Adipocyte (in vitro differentiated cells): ENCODE data around the gene SNAP25.

Experiments
- DNase-seq: peaks from one replicate; pipeline ENCODE4 v3.0.0-alpha.2; 2015; ENCODE audit warnings: low read depth
- H3K27me3 ChIP-seq: replicated peaks from 2 replicates; pipeline ENCODE4 v1.7.0; 2013; ENCODE audit warnings: mild to moderate bottlenecking, low read length, moderate library complexity; ENCODE audit not compliant: control insufficient read depth, insufficient read depth
- H3K36me3 ChIP-seq: 2 replicates; pipeline ENCODE4 v1.7.0; 2013; ENCODE audit warnings: low read length, mild to moderate bottlenecking, moderate library complexity; ENCODE audit not compliant: control insufficient read depth, insufficient read depth, severe bottlenecking
- H3K4me1 ChIP-seq: 2 replicates; pipeline ENCODE4 v1.7.0; 2013; ENCODE audit warnings: mild to moderate bottlenecking, low read length, moderate library complexity; ENCODE audit not compliant: control insufficient read depth, insufficient read depth
- H3K4me3 ChIP-seq: 2 replicates; pipeline ENCODE4 v1.7.0; 2013; ENCODE audit warnings: mild to moderate bottlenecking, low read length, moderate library complexity
- H3K9ac ChIP-seq: 2 replicates; pipeline ENCODE4 v1.7.0; 2013; ENCODE audit warnings: mild to moderate bottlenecking, low read length, moderate library complexity
- H3K9me3 ChIP-seq: 2 replicates; pipeline ENCODE4 v1.7.0; 2013; ENCODE audit warnings: mild to moderate bottlenecking, low read length, moderate library complexity; ENCODE audit not compliant: control insufficient read depth

Gene SNAP25

GRCh38 chr20:10249048-10249770 lies 30.6 kb downstream of the SNAP25 start:
- H3K36me3 ChIP-seq = no peaks in the 10 kb centered on the region
- no peak overlapping the region for H3K4me3 ChIP-seq
- H3K27me3 ChIP-seq = no peaks in the 10 kb centered on the region
- no peak overlapping the region for H3K9ac ChIP-seq
- H3K4me1 ChIP-seq = no peaks in the 10 kb centered on the region
- no peak for DNase-seq
- no peaks in the 10 kb centered on the region for H3K9me3 ChIP-seq

GRCh38 chr20:10249822-10250221 lies 31.2 kb downstream of the SNAP25 start:
- H3K9ac ChIP-seq = no peak overlapping the region
- no peaks in the 10 kb centered on the region for H3K36me3 ChIP-seq
- H3K4me3 ChIP-seq = no peak overlapping the region
- DNase-seq = no peak
- H3K4me1 ChIP-seq = no peaks in the 10 kb centered on the region
- H3K9me3 ChIP-seq = no peaks in the 10 kb centered on the region
- peaks cover 3% of the 10 kb centered on the region for H3K27me3 ChIP-seq

- H3K4me3 ChIP-seq = no peak overlapping the region
- H3K36me3 ChIP-seq = no peaks in the 10 kb centered on the region
- H3K9me3 ChIP-seq = no peaks in the 10 kb centered on the region
- DNase-seq = no peak
- no peaks in the 10 kb centered on the region for H3K4me1 ChIP-seq
- peaks cover 3% of the 10 kb centered on the region for H3K27me3 ChIP-seq
- H3K9ac ChIP-seq = no peak overlapping the region
Observed at GRCh38 chr20:10250902-10251301, 32.3 kb downstream of the SNAP25 start.

- H3K9me3 ChIP-seq = no peaks in the 10 kb centered on the region
- peaks cover 3% of the 10 kb centered on the region for H3K27me3 ChIP-seq
- no peak for DNase-seq
- H3K4me1 ChIP-seq = no peaks in the 10 kb centered on the region
- H3K4me3 ChIP-seq = no peak overlapping the region
- H3K9ac ChIP-seq = no peak overlapping the region
- no peaks in the 10 kb centered on the region for H3K36me3 ChIP-seq
Observed at GRCh38 chr20:10253780-10254179, 35.1 kb downstream of the SNAP25 start.

- Histone ChIP-seq H3K4me1 (no peaks in the 10 kb centered on the region), H3K27me3 (peaks cover 3% of the 10 kb centered on the region), H3K9ac (no peak overlapping the region), H3K4me3 (no peak overlapping the region), H3K36me3 (no peaks in the 10 kb centered on the region), H3K9me3 (no peaks in the 10 kb centered on the region)
- no peak for DNase-seq
Observed at GRCh38 chr20:10255846-10256245, 37.2 kb downstream of the SNAP25 start.

GRCh38 chr20:10259166-10259565 lies 40.5 kb downstream of the SNAP25 start:
- peaks cover 3% of the 10 kb centered on the region for H3K27me3 ChIP-seq
- no peak overlapping the region for H3K9ac ChIP-seq
- no peaks in the 10 kb centered on the region for H3K9me3 ChIP-seq
- no peak for DNase-seq
- H3K4me3 ChIP-seq = no peak overlapping the region
- H3K4me1 ChIP-seq = peaks cover 7% of the 10 kb centered on the region
- no peaks in the 10 kb centered on the region for H3K36me3 ChIP-seq

GRCh38 chr20:10260316-10260715 lies 41.7 kb downstream of the SNAP25 start:
- no peak overlapping the region for H3K4me3 ChIP-seq
- no peaks in the 10 kb centered on the region for H3K9me3 ChIP-seq
- no peaks in the 10 kb centered on the region for H3K27me3 ChIP-seq
- no peaks in the 10 kb centered on the region for H3K36me3 ChIP-seq
- DNase-seq = no peak
- H3K4me1 ChIP-seq = peaks cover 7% of the 10 kb centered on the region
- no peak overlapping the region for H3K9ac ChIP-seq

GRCh38 chr20:10261702-10262101 lies 43.1 kb downstream of the SNAP25 start:
- Histone ChIP-seq H3K9me3 (no peaks in the 10 kb centered on the region), H3K4me3 (no peak overlapping the region), H3K36me3 (no peaks in the 10 kb centered on the region), H3K4me1 (peaks cover 7% of the 10 kb centered on the region), H3K27me3 (no peaks in the 10 kb centered on the region), H3K9ac (no peak overlapping the region)
- DNase-seq = no peak

GRCh38 chr20:10263385-10264165 lies 44.9 kb downstream of the SNAP25 start:
- Histone ChIP-seq H3K4me3 (no peak overlapping the region), H3K9ac (no peak overlapping the region), H3K36me3 (no peaks in the 10 kb centered on the region), H3K9me3 (no peaks in the 10 kb centered on the region), H3K27me3 (peaks cover 2% of the 10 kb centered on the region), H3K4me1 (peaks cover 7% of the 10 kb centered on the region)
- DNase-seq = peak; percentile 51

GRCh38 chr20:10264166-10264558 lies 45.5 kb downstream of the SNAP25 start:
- Histone ChIP-seq H3K4me3 (no peak overlapping the region), H3K4me1 (peaks cover 7% of the 10 kb centered on the region), H3K27me3 (peaks cover 6% of the 10 kb centered on the region), H3K9ac (no peak overlapping the region), H3K36me3 (no peaks in the 10 kb centered on the region), H3K9me3 (no peaks in the 10 kb centered on the region)
- DNase-seq = no peak

- no peak overlapping the region for H3K9ac ChIP-seq
- H3K9me3 ChIP-seq = no peaks in the 10 kb centered on the region
- H3K4me3 ChIP-seq = no peak overlapping the region
- no peak for DNase-seq
- no peaks in the 10 kb centered on the region for H3K36me3 ChIP-seq
- peaks cover 5% of the 10 kb centered on the region for H3K4me1 ChIP-seq
- peaks cover 6% of the 10 kb centered on the region for H3K27me3 ChIP-seq
Observed at GRCh38 chr20:10268636-10269035, 50.0 kb downstream of the SNAP25 start.
